Measurements from ENCODE around the gene PARD3B. TPM values are rescaled to one million over a fixed set of nuclear protein-coding genes. Genes with fewer than 3 reads are reported as not detected.

Gene PARD3B
- total RNA-seq, 1 experiment from 2014 or later = 6.4 TPM

GRCh38 chr2:205011031-205011430 lies 465.8 kb downstream of the PARD3B start:
- no peaks in the 10 kb centered on the region for H3K27me3 Mint-ChIP-seq (ENCODE audit: low read depth)
- H3K9ac ChIP-seq (ENCODE audit: extremely low read depth, insufficient read length, low read length) = no peak overlapping the region
- no peaks in the 10 kb centered on the region for H3K79me2 ChIP-seq (ENCODE audit: insufficient read depth, low read length)
- H3K9me3 Mint-ChIP-seq = peaks cover 0 to 3% of the 10 kb centered on the region in 2 experiments; a peak in 1 of 5 replicates
- H3K56ac ChIP-seq (ENCODE audit: insufficient read length, low read depth, low read length) = no peak overlapping the region
- 0 out of 7 replicates have a peak, but pooled peaks cover 0 to 5% (median 0%) of the 10 kb centered on the region in 3 experiments for H3K36me3 Mint-ChIP-seq (ENCODE audit: insufficient read depth in 1 of 3, low read depth in 3 of 3)
- no peak overlapping the region for H4K8ac ChIP-seq (replicated peaks; ENCODE audit: insufficient read length, low read depth, low read length)
- H3T11ph ChIP-seq (ENCODE audit: low read length) = no peak overlapping the region
- no peak overlapping the region for H2BK5ac ChIP-seq (ENCODE audit: insufficient read length, low read length)
- no peak overlapping the region for H2AK5ac ChIP-seq (ENCODE audit: insufficient read length, low read length)
- H4K5ac ChIP-seq (ENCODE audit: insufficient read length, low read depth, low read length) = no peak overlapping the region
- no peaks in the 10 kb centered on the region for H3K27me3 ChIP-seq (ENCODE audit: insufficient read depth, low read length)
- no peak overlapping the region for H2AFZ ChIP-seq (ENCODE audit: low read length)
- H3K4me1 ChIP-seq (ENCODE audit: insufficient read depth, low read length) = no peaks in the 10 kb centered on the region
- peaks cover 3 to 5% of the 10 kb centered on the region in 2 experiments; a peak in 2 of 4 replicates for H3K4me1 Mint-ChIP-seq
- H2BK12ac ChIP-seq (ENCODE audit: insufficient read length, low read depth, low read length) = no peak overlapping the region
- no peak overlapping the region for H3K4ac ChIP-seq (ENCODE audit: low read depth, low read length)
- H3K79me1 ChIP-seq (ENCODE audit: insufficient read depth, low read depth, low read length, poor library complexity, severe bottlenecking) = no peaks in the 10 kb centered on the region
- no peak overlapping the region for H2BK20ac ChIP-seq (ENCODE audit: low read depth, low read length, poor library complexity, severe bottlenecking)
- H3K4me3 Mint-ChIP-seq = no peak overlapping the region
- TF ChIP-seq, protein P1, sequence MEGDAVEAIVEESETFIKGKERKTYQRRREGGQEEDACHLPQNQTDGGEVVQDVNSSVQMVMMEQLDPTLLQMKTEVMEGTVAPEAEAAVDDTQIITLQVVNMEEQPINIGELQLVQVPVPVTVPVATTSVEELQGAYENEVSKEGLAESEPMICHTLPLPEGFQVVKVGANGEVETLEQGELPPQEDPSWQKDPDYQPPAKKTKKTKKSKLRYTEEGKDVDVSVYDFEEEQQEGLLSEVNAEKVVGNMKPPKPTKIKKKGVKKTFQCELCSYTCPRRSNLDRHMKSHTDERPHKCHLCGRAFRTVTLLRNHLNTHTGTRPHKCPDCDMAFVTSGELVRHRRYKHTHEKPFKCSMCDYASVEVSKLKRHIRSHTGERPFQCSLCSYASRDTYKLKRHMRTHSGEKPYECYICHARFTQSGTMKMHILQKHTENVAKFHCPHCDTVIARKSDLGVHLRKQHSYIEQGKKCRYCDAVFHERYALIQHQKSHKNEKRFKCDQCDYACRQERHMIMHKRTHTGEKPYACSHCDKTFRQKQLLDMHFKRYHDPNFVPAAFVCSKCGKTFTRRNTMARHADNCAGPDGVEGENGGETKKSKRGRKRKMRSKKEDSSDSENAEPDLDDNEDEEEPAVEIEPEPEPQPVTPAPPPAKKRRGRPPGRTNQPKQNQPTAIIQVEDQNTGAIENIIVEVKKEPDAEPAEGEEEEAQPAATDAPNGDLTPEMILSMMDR (conservative IDR thresholded peaks at IDR 0.05) = no peak
- no peak overlapping the region for H4K91ac ChIP-seq (ENCODE audit: insufficient read length, low read depth, low read length)
- H3K4me2 ChIP-seq (ENCODE audit: insufficient read depth, insufficient read length, low read length) = no peak overlapping the region
- no peak for DNase-seq
- H3K18ac ChIP-seq (ENCODE audit: insufficient read length, low read depth, low read length) = no peak overlapping the region
- no CpG with 5 or more reads among the region's 2 CpGs for WGBS (ENCODE audit: extremely low coverage, insufficient read length, low lambda C conversion rate)
- no peak overlapping the region; a peak in 1 of 7 replicates for H3K27ac Mint-ChIP-seq
- no peaks in the 10 kb centered on the region for H3K23me2 ChIP-seq (ENCODE audit: insufficient read length, low read depth, low read length, poor library complexity, severe bottlenecking)
- no peaks in the 10 kb centered on the region for H4K20me1 ChIP-seq (ENCODE audit: control insufficient read depth, insufficient read depth, insufficient read length)
- no peak overlapping the region for H3K23ac ChIP-seq (ENCODE audit: insufficient read length, low read depth, low read length)
- H3K14ac ChIP-seq (ENCODE audit: insufficient read depth, low read length) = no peak overlapping the region
- no peaks in the 10 kb centered on the region for H3K9me3 ChIP-seq (ENCODE audit: control insufficient read depth, low read depth, low read length)
- no peak overlapping the region for H2BK15ac ChIP-seq (ENCODE audit: low read depth, low read length)
- no peak overlapping the region for H2BK120ac ChIP-seq (ENCODE audit: low read depth, low read length, poor library complexity, severe bottlenecking)
- no peak overlapping the region for H3K27ac ChIP-seq (ENCODE audit: insufficient read length, low read depth, low read length)

Measured in H9 (cell line).